ENCODE measurements around the gene DNAJB8.

GRCh38 chr3:128483657-128484403 is 17.1 kb upstream of the DNAJB8 start:
- TF ChIP-seq CTCF (IDR thresholded peaks at IDR 0.05; ENCODE audit: poor library complexity) (no peak), EZH2phosphoT487 (IDR thresholded peaks at IDR 0.05; ENCODE audit: low read depth, severe bottlenecking, unreplicated experiment) (no peak)

Data from hepatocyte (in vitro differentiated cells).